HG02973 (cell line): ENCODE data around the gene OR2D2.
A peak's percentile ranks its signal among the peaks of the same experiment; 100 is the strongest.
"Not testable (repeated sequence)": the region's sequence is repeated elsewhere in the genome, so short reads cannot be mapped to it uniquely, and the experiment has no call there.

Source experiments
- ATAC-seq: cut with Tn5 transposase; IDR thresholded peaks from one replicate; pipeline ENCODE4 v1.9.1; 2021; ENCODE audit warnings: moderate library complexity; ENCODE audit not compliant: unreplicated experiment

OR2D2 gene, protein sequence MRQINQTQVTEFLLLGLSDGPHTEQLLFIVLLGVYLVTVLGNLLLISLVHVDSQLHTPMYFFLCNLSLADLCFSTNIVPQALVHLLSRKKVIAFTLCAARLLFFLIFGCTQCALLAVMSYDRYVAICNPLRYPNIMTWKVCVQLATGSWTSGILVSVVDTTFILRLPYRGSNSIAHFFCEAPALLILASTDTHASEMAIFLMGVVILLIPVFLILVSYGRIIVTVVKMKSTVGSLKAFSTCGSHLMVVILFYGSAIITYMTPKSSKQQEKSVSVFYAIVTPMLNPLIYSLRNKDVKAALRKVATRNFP

DNA sequence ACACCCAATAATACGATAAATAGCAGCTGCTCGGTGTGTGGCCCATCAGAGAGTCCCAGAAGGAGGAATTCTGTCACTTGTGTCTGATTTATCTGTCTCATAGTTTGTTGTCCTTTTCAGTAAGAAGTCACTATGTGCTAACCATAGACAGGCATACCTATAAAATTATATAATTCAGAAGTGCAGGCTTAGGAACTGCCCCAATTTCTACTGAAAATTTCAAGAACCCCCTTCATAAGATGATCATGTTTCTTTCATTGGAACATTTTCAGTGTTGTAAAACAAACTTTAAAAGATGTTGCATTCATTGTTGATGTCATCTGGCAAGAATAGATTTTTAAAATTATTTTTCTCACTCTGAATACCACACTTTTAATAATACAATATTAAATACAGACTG is at the start of gene OR2D2:
Gene OR2D2 (minus strand): TSS at position 101 of the 400 bp plus-strand sequence. CDS start 0 bp downstream, at position 101.
- ATAC-seq = no peak

DNA sequence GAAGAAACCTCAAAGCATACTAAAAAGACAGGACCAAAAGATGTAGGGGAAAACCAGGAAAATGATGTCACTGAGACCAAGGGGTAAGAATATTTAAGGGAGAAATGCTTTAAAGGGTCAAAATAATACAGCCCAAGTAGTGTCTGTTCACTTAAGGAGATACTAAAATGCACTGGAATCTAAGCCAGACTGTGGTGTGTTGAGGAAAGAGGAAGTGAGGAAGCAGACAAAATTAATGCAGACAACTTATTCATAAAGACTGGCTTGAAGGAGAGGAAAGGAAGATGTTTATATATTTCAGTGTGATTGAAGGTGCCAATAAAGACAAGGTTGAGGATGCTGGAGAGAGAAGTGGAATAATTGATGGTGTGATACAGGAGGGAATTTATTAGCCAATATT is 49.7 kb upstream of the OR2D2 start:
- ATAC-seq = no peak

DNA sequence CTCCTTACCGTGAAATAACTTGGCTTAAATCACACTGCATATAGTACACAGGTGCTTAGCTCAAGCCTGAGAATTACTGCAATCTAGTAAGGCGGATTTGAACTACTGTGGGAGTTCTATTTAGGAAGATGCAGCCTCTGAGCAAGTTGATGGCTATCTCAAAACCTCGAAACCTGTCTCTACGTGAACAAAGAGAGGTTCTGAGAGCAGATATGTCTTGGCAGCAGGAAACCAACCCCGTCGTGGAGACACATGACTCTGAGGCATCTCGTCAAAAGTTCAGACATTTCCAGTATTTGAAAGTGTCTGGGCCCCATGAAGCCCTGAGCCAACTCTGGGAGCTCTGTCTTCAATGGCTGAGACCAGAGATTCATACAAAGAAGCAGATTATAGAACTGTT is 39.8 kb upstream of the OR2D2 start:
- no peak for ATAC-seq

DNA sequence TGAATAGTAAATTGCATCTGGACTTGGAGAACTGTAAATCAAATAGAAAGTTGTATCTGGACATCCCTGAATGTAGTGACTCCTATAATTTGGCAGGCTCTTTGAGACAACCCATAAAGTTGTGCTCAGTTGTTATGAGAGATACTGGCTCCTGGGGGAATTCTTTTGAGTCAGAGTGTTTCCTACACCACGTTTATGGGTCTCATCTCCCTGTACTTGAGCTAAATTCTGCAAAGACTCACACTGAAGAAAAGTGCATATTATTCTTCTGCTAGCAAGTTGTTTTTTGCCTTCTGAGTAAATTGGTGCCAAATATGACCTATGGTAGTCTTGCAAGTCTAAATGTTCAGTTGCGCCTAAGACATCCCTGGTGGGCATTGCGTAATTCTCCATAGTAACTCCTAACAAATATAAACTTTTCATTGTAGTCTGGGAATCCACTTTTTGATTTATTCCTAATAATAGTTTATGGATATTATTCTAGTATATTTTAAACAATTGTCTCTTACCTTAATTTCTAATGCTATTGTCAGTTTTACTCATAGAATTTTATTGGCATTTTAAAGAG is 38.9 kb upstream of the OR2D2 start:
- ATAC-seq = no peak

DNA sequence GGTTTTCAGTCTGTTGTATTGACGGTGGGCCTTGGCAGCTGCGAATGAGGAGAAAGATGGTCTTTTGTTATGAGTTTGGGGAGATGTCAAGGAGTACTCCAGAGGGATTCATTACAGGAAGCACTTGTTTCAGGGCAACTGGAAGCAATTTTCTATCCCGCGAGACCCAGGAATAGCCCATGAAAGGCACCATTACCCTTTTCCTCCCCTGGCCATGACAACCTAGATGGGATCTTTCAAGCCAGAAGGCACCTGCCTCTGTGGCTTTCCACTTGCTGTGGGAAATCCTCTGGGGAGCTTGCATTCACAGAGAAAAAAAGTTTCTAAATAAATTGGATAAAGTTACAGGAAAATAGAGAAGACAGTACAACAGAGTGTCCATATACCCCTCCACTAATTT is 36.6 kb upstream of the OR2D2 start:
- no peak for ATAC-seq

DNA sequence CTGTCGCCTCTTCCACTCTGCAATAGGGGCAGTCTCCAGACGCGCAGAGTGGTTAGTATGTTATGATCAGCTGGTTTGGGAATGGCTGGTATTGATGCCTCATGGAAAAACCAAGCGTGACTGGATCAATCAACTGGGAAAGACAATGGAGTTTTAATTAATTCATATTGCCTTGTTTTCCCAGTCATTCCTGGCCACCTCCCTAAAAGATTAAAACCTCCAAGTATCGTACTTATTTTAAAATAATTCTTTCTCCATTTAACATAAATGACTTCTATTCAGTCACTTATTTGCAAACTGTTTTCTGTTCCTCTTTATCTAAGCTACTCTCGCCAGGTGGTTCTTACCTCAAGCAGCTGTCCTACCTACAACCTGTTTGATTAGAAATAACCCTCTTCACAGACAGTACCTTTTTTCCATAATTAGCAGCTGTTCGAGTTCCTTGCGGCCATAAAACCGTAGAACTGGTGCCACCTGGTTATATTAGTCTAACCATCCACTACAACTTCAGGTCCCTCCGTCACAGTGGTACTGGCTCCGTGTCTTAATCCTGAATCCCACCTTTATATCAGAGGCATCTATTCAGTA is 34.8 kb upstream of the OR2D2 start:
- peak; percentile 70 for ATAC-seq

DNA sequence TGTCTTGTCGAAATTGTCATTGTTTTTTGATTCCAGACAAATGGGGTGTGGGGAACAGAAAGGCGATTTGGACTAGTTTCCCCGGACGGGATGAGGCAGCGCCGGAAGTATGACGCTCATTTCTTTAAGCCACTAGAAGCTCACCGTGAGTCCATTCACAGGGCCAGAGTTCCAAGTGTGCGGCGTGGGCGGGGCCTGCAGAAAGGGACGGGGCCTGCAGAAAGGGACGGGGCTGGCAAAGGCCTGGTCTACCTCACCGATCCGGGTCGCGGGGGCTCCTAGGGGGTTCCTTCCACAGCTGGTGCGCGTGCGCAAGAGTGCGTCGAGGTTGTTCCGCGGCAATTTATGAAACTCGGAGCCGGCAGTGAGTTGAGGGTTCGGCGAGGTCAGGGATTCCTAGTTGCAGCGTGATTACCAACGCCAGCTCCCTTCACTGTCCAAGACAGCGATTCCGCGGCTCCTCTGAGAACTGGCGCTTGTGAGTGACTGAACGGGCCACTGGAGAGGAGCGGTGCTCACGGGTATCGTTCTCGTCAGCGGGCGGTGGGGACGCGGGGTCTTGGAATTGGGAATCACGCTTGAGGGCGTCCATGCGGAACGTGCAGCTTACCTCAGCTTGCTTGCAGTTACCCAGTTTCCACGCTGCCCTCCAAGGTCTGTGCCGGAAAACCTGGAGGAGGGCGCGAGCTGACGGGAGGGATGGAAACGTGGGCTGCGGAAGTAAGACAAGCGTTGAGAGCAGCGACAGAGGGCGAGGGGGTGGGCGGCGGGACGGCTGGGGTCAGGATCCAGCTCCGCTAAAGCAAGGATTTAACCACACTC is 34.1 kb upstream of the OR2D2 start, which contains the start of gene ZNF215:
Gene ZNF215 (plus strand): TSS at position 219 of the 822 bp plus-strand sequence. CDS start 5,847 bp downstream, outside the sequence.
- peak; percentile 59 for ATAC-seq

DNA sequence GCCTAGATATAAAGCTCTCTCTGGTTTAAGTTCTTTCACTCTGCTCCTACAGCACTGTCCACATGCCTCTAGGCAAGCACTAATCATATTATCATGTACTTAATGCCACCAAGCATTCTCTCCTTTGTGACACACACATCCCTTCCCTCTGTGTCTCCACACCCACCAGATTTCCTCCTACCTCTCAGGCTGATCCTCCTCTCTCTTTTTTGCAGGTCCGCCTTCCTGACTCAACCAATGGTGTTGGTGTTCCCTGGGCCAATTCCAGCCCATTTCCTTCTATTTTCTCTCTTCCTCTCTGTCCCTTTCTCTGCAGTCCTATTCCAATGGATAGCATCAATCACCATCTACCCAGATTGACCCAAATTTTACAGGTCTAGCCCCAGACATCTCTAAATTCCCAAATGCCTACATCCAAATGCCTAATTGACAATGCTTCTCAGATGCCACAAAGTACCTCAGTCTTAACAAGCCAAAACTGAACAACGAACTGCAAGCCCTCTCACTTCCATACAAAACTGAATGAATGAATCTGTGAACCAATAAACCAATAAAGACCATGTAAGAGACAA is 33.4 kb upstream of the OR2D2 start:
- ATAC-seq = peak; percentile 8

DNA sequence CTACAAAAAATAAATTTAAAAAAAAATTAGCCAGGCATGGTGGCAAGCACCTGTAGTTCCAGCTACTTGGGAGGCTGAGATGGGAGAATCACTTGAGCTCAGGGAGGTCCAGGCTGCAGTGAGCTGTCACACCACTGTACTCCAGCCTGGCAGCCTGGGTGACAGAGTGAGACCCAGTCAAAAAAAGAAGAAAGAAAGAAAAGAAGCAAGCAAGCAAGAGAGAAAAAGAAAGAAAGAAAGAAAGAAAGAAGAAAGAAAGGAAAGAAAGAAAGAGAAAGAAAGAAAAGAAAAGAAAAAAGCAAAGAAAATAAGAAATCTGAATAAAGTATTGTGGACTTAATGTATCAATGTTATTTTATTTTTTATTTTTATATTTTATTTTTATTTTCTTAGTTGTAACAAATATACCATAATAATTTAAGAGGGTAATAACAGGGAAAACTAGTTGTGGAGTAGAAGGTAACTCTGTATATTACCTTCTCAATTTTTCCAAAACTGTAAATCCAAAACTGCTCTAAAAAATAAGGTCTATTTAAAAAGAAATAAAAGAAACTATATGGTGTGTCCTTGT is 32.8 kb upstream of the OR2D2 start:
- ATAC-seq = no peak

DNA sequence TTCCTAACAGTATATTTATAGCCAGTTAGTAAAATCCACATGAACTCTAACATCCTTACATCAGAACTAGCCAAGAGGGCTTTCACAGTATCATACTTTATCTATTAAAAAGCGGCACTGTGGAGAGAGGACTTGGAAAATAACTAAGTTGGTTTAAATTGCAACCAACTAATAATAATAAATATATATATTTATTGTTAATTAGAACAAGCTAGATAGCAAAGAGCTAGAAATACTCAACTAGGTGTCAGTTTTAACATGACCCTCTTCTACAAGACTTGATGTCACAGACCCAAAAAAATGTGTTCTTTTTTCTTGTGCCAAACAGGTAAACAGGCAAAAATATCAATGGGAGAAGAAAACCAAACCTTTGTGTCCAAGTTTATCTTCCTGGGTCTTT is 28.4 kb upstream of the OR2D2 start, which contains the start of gene OR2D3:
Gene OR2D3 (plus strand): TSS at position 301 of the 400 bp plus-strand sequence. CDS start 0 bp downstream, at position 301.
- ATAC-seq = no peak

DNA sequence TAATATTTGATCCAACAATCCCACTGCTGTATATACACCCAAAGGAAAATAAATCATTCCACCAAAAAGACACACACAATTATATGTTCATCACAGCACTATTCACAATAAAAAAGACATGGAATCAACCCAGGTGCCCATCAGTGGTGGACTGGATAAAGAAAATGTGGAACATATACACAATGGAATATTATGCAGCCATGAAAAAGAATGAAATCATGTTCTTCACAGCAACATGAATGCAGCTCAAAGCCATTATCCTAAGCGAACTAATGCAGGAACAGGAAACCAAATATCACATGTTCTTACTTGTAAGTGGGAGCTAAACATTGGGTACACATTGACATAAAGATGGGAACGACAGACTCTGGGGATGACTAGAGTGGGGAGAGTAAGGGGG is 27.4 kb upstream of the OR2D2 start:
- no peak for ATAC-seq

DNA sequence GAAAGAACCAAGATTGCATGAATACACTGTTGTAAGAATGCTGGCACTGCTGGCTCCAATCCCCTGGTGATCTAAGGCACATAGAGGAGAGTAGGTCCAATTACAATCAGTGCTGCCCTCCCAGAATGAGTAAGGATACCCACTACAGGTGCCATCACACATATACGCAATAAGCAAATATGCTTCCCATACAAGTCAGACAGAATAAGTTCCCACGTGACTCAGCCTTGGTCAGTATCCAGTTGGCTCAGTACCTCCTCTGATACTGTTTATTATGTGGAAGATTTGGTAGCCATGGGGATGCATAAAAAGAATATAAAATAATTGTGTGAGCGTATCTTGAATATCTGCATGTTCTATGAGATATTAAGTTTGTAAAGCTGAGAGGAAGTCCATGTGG is 19.6 kb upstream of the OR2D2 start:
- ATAC-seq = no peak

DNA sequence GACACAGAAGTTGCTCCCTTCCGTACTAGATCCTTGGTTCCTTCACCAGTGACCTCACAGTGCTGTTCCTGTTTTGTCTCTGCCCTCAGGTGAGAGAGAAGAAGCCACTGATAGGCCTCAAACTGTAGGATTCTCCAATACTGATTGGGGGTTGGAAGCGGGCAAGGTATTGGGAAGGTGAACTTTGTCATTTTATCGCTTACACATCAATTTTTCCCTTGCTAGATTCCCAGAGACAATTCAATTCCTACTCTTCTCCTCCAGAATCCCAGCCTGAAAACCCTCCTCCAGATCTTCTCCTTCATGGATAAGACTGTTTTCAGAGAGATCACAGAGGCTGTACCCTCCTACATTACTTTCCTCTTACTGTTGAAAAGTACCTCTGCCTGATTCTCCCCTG is 19.1 kb upstream of the OR2D2 start:
- no peak for ATAC-seq

DNA sequence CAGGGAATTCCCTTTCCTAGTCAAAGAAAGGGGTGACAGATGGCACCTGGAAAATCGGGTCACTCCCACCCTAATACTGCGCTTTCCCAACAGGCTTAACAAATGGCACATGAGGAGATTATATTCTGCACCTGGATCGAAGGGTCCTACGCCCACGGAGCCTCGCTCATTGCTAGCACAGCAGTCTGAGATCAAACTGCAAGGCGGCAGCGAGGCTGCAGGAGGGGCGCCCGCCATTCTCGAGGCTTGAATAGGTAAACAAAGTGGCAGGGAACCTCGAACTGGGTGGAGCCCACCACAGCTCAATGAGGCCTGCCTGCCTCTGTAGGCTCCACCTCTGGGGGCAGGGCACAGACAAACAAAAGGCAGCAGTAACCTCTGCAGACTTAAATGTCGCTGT is 12.5 kb upstream of the OR2D2 start:
- not testable (repeated sequence) for ATAC-seq

DNA sequence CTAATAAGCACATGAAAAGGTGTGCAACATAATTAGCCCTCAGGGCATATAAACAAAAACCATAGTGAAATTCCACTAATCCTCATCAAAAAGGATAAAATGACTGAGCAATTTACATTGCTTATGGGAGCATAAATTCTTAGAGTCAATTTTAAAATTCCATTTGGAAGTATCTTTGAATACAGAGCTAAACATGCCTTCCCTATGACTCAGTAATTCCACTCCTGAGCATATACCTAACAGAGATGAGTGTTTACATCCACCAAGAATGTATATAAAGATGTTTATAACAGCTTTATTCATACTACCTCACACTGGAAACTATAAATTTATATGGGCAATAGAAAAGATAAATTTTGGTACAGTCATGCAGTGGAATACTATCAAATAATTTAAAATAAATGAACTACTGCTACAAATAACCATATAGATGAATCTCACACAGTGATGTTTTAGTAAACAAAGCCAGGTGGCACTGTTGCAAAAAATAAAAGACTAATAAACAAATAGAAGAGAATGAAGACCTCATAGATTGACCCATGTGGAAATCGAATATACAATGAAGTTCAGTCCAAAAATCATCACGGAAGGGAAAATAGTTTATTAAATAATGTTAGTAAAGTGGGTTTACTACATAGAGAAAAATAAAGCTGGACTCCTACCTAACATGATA is 8.2 kb upstream of the OR2D2 start:
- no peak for ATAC-seq

DNA sequence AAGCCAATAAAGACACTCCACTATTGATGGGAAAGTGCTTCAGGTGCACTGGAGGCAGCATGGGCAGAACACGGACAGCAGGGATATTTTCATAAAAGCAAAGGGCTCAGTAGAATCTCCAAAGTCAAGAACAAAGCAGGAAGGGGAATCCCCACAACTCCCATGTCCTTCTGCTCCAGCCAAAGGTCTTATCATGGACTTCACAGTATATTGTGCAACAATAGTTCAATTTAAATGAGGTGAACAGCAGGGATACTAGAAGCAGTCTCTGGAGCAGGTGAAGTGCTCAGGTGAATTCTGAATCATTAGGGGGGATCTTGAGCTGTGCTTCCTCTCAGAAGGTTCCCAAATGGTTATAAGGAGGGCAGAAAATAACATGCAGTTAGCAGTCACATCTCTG is 6.6 kb upstream of the OR2D2 start:
- ATAC-seq = no peak

DNA sequence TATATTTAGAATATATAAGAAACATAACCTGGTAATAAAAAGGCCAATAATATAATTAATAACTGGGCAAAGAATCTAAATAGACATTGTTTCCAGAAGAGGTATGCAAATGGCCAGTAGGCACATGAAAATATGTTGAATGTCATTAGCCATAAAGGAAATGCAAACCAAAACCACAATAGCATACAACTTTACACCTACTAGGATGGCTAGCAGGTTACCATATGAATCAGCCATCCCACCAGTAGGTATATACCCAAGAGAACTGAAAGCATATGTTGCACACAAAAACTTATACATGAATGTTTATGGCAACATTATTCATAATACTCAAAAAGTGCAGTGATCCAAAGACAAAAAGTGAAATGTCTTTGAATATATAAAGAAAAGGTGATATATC is 2.7 kb upstream of the OR2D2 start:
- peak; percentile 95 for ATAC-seq

DNA sequence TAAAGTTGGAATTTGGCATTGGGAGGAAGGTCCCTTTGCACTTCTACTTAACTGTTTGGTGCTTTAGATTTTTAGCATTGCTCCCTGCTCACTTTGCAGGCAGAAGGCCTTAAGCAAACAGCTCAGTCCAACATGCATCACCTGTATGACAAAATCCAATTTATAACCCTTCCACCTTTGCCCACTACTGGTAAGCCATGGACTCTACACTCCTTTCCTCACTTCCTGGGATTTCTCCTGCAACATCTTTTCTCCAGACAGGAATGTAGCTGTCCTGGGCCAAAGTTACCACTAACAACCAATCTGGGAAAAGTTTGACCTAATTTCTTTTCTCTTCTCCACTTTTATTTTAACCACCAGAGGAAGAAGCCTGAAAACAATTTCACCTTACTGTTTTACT is 1.8 kb upstream of the OR2D2 start:
- no peak for ATAC-seq

DNA sequence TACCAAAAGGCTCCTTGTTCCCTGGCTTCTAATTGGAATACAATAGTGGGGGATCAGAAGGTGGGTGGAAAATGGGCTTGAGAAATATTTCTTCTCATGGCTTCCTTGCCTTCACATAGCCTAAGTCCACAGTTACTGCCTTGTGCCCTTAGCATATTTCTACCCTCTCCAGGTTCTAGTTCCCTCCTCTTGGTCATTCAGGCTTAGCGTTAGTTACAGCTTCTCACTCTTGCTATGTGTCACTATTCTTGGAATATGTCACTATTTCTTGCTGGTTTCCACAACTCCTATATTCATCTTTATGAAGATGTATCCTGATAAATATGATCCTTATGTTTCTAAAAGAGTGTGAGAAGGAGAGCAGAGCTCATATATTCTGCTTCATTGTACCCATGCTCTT is 2.5 kb downstream of the OR2D2 start:
- no peak for ATAC-seq

DNA sequence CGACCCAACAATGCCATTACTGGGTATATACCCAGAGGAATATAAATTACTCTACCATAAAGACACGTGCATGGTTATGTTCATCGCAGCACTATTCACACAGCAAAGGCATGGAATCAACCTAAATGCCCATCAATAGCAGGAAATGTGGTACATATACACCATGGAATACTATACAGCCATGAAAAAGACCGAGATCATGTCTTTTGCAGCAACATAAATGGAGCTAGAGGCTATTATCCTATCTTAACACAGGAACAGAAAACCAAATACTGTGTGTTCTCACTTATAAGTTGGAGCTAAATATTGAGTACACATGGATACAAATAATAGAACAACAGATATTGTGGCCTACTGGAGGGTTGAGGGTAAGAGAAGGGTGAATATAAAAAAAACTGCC is 3.5 kb downstream of the OR2D2 start:
- no peak for ATAC-seq
